ENCODE results near the gene PRIM2. TPM values are rescaled to one million over a fixed set of nuclear protein-coding genes. Genes with fewer than 3 reads are reported as not detected.
A peak's percentile ranks its signal among the peaks of the same experiment; 100 is the strongest.
"Not testable (repeated sequence)": the region's sequence is repeated elsewhere in the genome, so short reads cannot be mapped to it uniquely, and the experiment has no call there.

PRIM2 gene
- total RNA-seq, 1 donor = 12.4 TPM

- not testable (repeated sequence) for DNase-seq (ENCODE audit: low read depth in 2 of 3, low spot score in 2 of 3)
Observed at GRCh38 chr6:57359766-57360165, 42.3 kb downstream of the PRIM2 start.

GRCh38 chr6:57362340-57362739, 44.9 kb downstream of the PRIM2 start:
- DNase-seq (ENCODE audit: low read depth in 2 of 3, low spot score in 2 of 3) = not testable (repeated sequence)

- not testable (repeated sequence) for DNase-seq (ENCODE audit: low read depth in 2 of 3, low spot score in 2 of 3)
Observed at GRCh38 chr6:57365076-57365583, 47.7 kb downstream of the PRIM2 start.

GRCh38 chr6:57368965-57369731, 51.7 kb downstream of the PRIM2 start:
- DNase-seq (ENCODE audit: low read depth in 2 of 3, low spot score in 2 of 3) = not testable (repeated sequence)

GRCh38 chr6:57371779-57372178, 54.3 kb downstream of the PRIM2 start:
- not testable (repeated sequence) for DNase-seq (ENCODE audit: low read depth in 2 of 3, low spot score in 2 of 3)

GRCh38 chr6:57374764-57375163, 57.3 kb downstream of the PRIM2 start:
- not testable (repeated sequence) for DNase-seq (ENCODE audit: low read depth in 2 of 3, low spot score in 2 of 3)

- DNase-seq (ENCODE audit: low read depth in 2 of 3, low spot score in 2 of 3) = not testable (repeated sequence)
Observed at GRCh38 chr6:57376083-57376482, 58.7 kb downstream of the PRIM2 start.

GRCh38 chr6:57389038-57389592, 71.7 kb downstream of the PRIM2 start:
- not testable (repeated sequence) for DNase-seq (ENCODE audit: low read depth in 2 of 3, low spot score in 2 of 3)

- not testable (repeated sequence) for DNase-seq (ENCODE audit: low read depth in 2 of 3, low spot score in 2 of 3)
Observed at GRCh38 chr6:57390818-57391217, 73.4 kb downstream of the PRIM2 start.

- DNase-seq (ENCODE audit: low read depth in 2 of 3, low spot score in 2 of 3) = not testable (repeated sequence)
Observed at GRCh38 chr6:57392047-57392446, 74.6 kb downstream of the PRIM2 start.

- DNase-seq (ENCODE audit: low read depth in 2 of 3, low spot score in 2 of 3) = not testable (repeated sequence)
Observed at GRCh38 chr6:57419341-57419740, 101.9 kb downstream of the PRIM2 start.

GRCh38 chr6:57421503-57421902, 104.1 kb downstream of the PRIM2 start:
- no peak for DNase-seq (ENCODE audit: low read depth in 2 of 3, low spot score in 2 of 3)

- DNase-seq (ENCODE audit: low read depth in 2 of 3, low spot score in 2 of 3) = no peak
Observed at GRCh38 chr6:57423468-57423867, 106.0 kb downstream of the PRIM2 start.

GRCh38 chr6:57431742-57432141, 114.3 kb downstream of the PRIM2 start:
- DNase-seq (ENCODE audit: low read depth in 2 of 3, low spot score in 2 of 3) = not testable (repeated sequence)

GRCh38 chr6:57432157-57432556, 114.7 kb downstream of the PRIM2 start:
- DNase-seq (ENCODE audit: low read depth in 2 of 3, low spot score in 2 of 3) = no peak

GRCh38 chr6:57432919-57433684, 115.7 kb downstream of the PRIM2 start:
- peak in 1 of 3 donors; percentile 10 for DNase-seq (ENCODE audit: low read depth in 2 of 3, low spot score in 2 of 3)

- DNase-seq (ENCODE audit: low read depth in 2 of 3, low spot score in 2 of 3) = not testable (repeated sequence)
Observed at GRCh38 chr6:57433790-57434189, 116.4 kb downstream of the PRIM2 start.

GRCh38 chr6:57434944-57435343, 117.5 kb downstream of the PRIM2 start:
- no peak for DNase-seq (ENCODE audit: low read depth in 2 of 3, low spot score in 2 of 3)

- no peak for DNase-seq (ENCODE audit: low read depth in 2 of 3, low spot score in 2 of 3)
Observed at GRCh38 chr6:57435475-57436160, 118.2 kb downstream of the PRIM2 start.

- DNase-seq (ENCODE audit: low read depth in 2 of 3, low spot score in 2 of 3) = not testable (repeated sequence)
Observed at GRCh38 chr6:57440735-57441134, 123.3 kb downstream of the PRIM2 start.

- not testable (repeated sequence) for DNase-seq (ENCODE audit: low read depth in 2 of 3, low spot score in 2 of 3)
Observed at GRCh38 chr6:57442133-57442532, 124.7 kb downstream of the PRIM2 start.

All from hematopoietic multipotent progenitor cell (in vitro differentiated cells).